Upper lobe of left lung (tissue), 4 donors: ENCODE data around the gene SLC17A2.

Experiments used
- POLR2A ChIP-seq, 4 donors: fragments of 450-650 bp; IDR thresholded peaks; one replicate each; pipeline ENCODE4 v1.5.1; 2016 to 2017; ENCODE audit warnings: antibody characterized with exemption in 4 of 4, mild to moderate bottlenecking in 2 of 4
- TF ChIP-seq, protein P1 (sequence below), 6 experiments: fragments of 450-650 bp in 4 of 6; fragments of 200-600 bp in 2 of 6; sonication (generic) in 2 of 6; IDR thresholded peaks; one replicate each; pipeline ENCODE4 v1.5.1; 2016 to 2019; ENCODE audit warnings: antibody characterized with exemption in 6 of 6

DNA sequence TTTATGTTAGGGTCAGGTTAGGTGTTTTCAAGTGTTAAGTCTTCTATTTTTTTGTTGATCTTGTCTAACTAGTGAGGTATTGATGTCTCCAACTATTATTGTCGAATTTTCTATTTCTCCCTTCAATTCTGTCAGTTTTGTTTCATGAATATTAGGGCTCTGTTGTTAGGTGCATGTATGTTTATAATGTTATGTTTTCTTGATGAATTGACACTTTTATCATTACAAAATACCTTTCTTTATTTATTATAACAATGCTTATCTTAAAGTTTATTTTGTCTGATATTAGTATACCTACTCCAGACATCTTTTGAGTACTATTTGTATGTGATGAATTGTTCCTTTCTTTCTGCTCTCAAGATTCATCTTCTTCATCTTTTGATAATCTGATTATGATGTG, 19.2 kb upstream of the SLC17A2 start:
- TF ChIP-seq, protein P1, sequence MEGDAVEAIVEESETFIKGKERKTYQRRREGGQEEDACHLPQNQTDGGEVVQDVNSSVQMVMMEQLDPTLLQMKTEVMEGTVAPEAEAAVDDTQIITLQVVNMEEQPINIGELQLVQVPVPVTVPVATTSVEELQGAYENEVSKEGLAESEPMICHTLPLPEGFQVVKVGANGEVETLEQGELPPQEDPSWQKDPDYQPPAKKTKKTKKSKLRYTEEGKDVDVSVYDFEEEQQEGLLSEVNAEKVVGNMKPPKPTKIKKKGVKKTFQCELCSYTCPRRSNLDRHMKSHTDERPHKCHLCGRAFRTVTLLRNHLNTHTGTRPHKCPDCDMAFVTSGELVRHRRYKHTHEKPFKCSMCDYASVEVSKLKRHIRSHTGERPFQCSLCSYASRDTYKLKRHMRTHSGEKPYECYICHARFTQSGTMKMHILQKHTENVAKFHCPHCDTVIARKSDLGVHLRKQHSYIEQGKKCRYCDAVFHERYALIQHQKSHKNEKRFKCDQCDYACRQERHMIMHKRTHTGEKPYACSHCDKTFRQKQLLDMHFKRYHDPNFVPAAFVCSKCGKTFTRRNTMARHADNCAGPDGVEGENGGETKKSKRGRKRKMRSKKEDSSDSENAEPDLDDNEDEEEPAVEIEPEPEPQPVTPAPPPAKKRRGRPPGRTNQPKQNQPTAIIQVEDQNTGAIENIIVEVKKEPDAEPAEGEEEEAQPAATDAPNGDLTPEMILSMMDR (IDR thresholded peaks at IDR 0.05), result no peak
- no peak for TF ChIP-seq POLR2A (IDR thresholded peaks at IDR 0.05)
